NB4 (cell line): ENCODE results near the gene CACNA1F.

Source experiments
- DNase-seq: peaks from one replicate; pipeline ENCODE4 v3.0.0; 2010; ENCODE audit warnings: low read depth
- H3K4me3 ChIP-seq: one replicate; pipeline ENCODE4 v1.5.1; 2011; ENCODE audit warnings: mild to moderate bottlenecking, low read depth, low read length, moderate library complexity
- MYC ChIP-seq: IDR thresholded peaks from 2 replicates; pipeline ENCODE4 v1.6.1; 2011; ENCODE audit warnings: low read depth, low read length
- POLR2A ChIP-seq: IDR thresholded peaks from 2 replicates; pipeline ENCODE4 v1.6.1; 2011; ENCODE audit warnings: mild to moderate bottlenecking; ENCODE audit not compliant: insufficient read length; ENCODE audit errors: extremely low read depth
- TF ChIP-seq, protein P1 (sequence below): IDR thresholded peaks from one replicate; pipeline ENCODE4 v1.5.1; 2012; ENCODE audit warnings: low read depth, low read length
- TF ChIP-seq, protein P2 (sequence below): IDR thresholded peaks from 2 replicates; pipeline ENCODE4 v1.6.1; 2011; ENCODE audit warnings: low read depth, low read length

CACNA1F gene

DNA sequence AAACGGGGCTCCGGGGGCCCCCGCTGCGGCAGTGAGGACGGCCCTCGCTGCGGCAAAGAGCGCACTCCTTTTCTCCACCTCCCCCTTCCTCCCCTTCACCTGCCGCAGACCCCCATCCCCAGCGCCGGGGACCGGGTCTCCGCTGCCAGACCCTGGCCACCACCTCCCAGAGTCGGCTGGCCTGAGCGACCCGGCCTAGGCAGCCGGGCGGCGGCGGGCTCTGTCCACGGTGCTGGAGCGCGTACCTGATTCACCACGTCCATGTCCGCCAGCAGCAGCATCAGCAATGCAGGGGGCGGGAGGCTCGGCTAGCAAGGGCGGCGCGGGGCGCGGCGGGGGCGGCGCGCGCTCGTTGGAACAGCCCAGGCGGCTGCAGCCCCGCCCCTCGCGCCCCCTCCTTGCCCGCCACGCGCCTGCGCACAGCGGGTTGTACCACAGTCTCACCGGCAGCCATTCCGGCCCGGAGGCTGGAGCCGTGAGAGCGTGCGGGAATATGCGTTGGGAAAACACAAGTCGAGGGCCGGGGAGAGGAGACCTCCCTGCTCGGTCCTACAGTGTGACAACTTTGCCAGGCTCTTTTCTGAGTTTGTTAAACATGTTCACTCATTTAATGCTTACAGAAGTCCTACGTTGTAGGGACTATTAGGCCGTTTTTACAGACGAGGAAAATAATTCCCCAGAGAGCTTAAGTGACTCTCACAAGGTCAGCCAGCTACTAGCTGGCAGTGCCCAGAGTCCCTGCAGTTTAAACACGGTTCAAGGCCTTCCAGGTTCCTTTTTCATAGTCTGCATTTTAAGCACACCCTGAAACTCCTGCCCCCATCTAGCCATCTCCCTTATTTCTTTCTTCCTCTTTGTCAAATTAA lies 33.0 kb downstream of the CACNA1F start, which contains the start of gene SYP:
Gene SYP (minus strand): TSS at position 288 of the 866 bp plus-strand sequence. CDS start 7 bp downstream, at position 281.
- peak; percentile 93 for TF ChIP-seq POLR2A
- peak; percentile 25; the same call in 1 of the 2 replicates for TF ChIP-seq MYC
- TF ChIP-seq, protein P1, sequence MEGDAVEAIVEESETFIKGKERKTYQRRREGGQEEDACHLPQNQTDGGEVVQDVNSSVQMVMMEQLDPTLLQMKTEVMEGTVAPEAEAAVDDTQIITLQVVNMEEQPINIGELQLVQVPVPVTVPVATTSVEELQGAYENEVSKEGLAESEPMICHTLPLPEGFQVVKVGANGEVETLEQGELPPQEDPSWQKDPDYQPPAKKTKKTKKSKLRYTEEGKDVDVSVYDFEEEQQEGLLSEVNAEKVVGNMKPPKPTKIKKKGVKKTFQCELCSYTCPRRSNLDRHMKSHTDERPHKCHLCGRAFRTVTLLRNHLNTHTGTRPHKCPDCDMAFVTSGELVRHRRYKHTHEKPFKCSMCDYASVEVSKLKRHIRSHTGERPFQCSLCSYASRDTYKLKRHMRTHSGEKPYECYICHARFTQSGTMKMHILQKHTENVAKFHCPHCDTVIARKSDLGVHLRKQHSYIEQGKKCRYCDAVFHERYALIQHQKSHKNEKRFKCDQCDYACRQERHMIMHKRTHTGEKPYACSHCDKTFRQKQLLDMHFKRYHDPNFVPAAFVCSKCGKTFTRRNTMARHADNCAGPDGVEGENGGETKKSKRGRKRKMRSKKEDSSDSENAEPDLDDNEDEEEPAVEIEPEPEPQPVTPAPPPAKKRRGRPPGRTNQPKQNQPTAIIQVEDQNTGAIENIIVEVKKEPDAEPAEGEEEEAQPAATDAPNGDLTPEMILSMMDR: no peak
- TF ChIP-seq, protein P2, sequence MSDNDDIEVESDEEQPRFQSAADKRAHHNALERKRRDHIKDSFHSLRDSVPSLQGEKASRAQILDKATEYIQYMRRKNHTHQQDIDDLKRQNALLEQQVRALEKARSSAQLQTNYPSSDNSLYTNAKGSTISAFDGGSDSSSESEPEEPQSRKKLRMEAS: 0 out of 2 replicates have a peak, but pooled peaks have one; percentile 41
- peak within 1 kb of the TSS; percentile 60 for H3K4me3 ChIP-seq
- DNase-seq: peak; percentile 90

DNA sequence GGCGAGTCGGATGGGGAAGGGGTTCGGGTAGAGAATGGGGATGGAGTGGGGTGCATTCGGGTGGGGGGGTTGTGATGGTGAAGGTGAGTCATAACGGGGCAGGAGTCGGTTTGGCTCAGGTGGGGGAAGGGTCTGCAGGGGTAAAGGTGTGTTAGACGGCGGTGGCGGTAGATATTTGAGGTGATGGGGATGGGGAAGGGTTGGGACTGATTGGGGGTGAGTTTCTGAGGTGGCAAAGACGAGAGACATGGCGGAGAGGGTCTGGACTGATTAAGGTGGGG lies 33.9 kb downstream of the CACNA1F start:
- DNase-seq: no peak
- no peak overlapping the region for H3K4me3 ChIP-seq
- TF ChIP-seq MYC (no peak), POLR2A (no peak)
- TF ChIP-seq, protein P1: no peak
- TF ChIP-seq, protein P2: no peak

DNA sequence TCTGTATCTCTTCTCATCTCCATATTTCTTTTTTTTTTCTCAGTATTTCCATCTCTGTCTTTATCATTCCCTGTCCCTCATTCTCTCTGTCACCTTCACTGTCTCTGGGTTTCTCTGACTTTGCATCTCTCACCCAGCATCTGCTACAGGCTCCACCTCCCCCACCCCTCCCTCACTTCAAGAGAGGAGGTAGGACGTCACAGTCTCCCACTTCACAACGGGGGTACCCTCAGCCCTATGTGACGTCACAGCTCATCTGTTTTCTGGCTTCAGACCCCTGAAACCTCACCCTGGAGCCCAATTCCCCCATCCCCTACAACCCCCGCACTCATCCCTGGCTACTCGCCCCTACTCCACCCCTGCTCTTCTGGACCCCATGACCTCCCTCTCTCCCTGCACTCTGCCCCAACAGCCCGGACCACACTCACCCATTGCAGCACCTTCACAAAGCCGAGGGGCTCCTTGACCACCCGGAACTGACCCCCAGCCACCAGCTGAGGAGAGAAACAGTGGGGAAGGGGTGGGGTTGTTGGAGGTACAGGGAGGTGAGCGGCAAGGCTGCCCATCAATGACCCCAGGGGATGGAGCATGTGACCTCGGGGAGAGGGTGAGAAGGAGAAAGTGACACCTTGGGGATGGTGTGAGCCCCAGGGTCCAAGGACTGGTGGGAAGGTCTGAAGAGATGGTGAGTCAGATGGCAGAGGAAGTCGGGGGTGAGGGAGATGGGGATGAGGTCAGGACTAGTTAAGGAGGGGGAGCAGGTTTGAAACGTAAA lies 34.4 kb downstream of the CACNA1F start:
- no peak for TF ChIP-seq POLR2A
- TF ChIP-seq, protein P2: no peak
- TF ChIP-seq, protein P1: no peak
- TF ChIP-seq MYC: no peak
- DNase-seq: no peak
- H3K4me3 ChIP-seq: no peak overlapping the region

DNA sequence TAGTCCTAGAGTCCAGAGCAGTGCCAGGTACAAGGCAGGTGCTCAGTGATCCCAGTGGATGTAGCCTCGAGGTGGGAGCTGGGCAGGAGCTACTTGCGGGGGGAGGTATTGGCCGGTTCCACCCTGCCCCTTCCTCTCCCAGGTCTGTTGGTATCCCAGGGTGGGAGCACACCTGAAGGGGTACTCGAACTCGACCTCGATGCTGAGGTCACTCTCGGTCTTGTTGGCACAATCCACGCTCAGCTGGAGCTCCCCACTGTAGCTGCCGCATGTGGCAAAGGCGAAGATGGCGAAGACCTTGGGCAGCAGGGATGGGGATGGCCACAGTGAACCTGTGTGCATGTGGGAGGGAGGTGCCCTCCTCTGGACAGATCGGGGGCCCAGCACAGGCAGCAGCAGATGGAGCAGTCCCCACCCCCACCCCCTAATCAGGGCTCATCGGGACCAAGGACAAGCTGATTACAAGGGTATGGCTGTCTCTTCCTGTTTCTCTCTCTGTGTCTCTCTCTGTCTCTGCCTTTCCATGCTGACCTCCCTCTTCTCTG lies 35.5 kb downstream of the CACNA1F start:
- H3K4me3 ChIP-seq: no peak overlapping the region
- DNase-seq: no peak
- TF ChIP-seq, protein P1: no peak
- TF ChIP-seq, protein P2: no peak
- no peak for TF ChIP-seq POLR2A
- TF ChIP-seq MYC: no peak

DNA sequence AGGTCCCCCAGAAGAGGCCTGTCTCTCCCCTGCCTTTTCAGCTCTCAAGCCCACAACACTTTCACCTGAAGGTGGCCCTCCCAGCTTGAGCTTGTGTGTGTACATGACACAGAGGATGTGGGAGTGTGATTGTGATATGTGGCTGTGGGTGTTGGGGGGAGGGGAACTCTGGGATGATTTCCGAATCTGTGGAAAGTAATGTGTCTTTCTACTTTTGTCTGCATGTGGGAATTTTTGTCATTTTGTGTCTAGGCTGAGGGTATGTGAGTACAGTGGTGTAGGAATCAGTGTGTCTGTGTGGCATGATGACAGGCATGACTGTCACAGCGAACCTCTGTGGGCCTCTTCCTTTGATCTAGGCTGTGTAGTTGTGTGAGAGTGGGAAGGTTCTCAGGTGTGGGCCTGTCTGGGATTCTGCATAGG lies 39.6 kb downstream of the CACNA1F start:
- TF ChIP-seq POLR2A: no peak
- TF ChIP-seq, protein P1: no peak
- TF ChIP-seq, protein P2: no peak
- TF ChIP-seq MYC: no peak
- no peak overlapping the region for H3K4me3 ChIP-seq
- DNase-seq: no peak
